AG04450 (cell line): ENCODE data around the gene AGAP9. TPM values are rescaled to one million over a fixed set of nuclear protein-coding genes. Genes with fewer than 3 reads are reported as not detected.
"Not testable (repeated sequence)": the region's sequence is repeated elsewhere in the genome, so short reads cannot be mapped to it uniquely, and the experiment has no call there.

ENCODE experiments used
- CTCF ChIA-PET: fragments of 300-600, 350-600 bp; formaldehyde crosslinking; extraction: SDS; loops from one replicate; lab custom pipeline; 2022; ENCODE audit warnings: antibody characterized with exemption, inconsistent platforms; lab: Charles Lee
- POLR2A ChIA-PET: fragments of 350-600 bp; formaldehyde crosslinking; extraction: SDS; loops from one replicate; lab custom pipeline; 2021; ENCODE audit warnings: antibody characterized with exemption, inconsistent platforms; lab: Yijun Ruan, JAX
- DNase-seq: peaks from one replicate; pipeline ENCODE4 v3.0.0-alpha.2; 2011; ENCODE audit warnings: low read depth, low spot score
- H3K27ac ChIP-seq: one replicate; pipeline ENCODE4 v1.5.1; 2012; ENCODE audit warnings: low read depth, low read length, control low read depth
- H3K27me3 ChIP-seq: one replicate; pipeline ENCODE4 v1.6.0; 2012; ENCODE audit warnings: low read length; ENCODE audit not compliant: control insufficient read depth, insufficient read depth
- H3K4me3 ChIP-seq: 2 replicates; pipeline ENCODE4 v1.5.1; 2011; ENCODE audit warnings: mild to moderate bottlenecking, low read depth, low read length, control low read depth
- H3K9me3 ChIP-seq: 2 replicates; pipeline ENCODE4 v1.5.1; 2012; ENCODE audit warnings: low read length; ENCODE audit not compliant: control insufficient read depth, insufficient read depth
- polyA plus RNA-seq: library from polyadenylated mRNA; depleted of rRNA; stranded (reverse); fragments of >200 nt; gene quantifications from 2 replicates; pipeline ENCODE4 v1.2.3, GENCODE V29; 2011

Gene AGAP9
- polyA plus RNA-seq, 1 experiment: 3.6 TPM

DNA sequence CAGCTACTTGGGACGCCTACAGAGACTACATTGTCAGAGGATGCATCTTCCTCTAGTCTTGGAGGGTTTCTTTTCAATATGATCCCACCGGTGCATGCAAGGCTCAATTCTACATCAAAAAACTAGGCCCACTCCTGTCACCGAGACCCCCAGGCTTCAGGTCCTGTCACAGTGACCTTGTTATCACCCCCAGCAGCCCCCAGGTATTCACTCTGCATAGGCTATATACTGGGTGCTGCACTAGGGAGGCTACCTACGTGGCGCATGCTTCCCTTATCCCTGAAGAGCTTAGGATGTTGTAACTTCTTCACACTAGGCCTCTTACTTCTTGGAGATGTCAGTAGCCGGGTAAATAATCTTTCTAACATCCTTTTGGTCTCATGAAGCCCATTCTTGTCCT lies 31.1 kb upstream of the AGAP9 start:
- H3K27me3 ChIP-seq, H3K4me3 ChIP-seq, DNase-seq, POLR2A ChIA-PET, H3K27ac ChIP-seq, CTCF ChIA-PET, H3K9me3 ChIP-seq: not testable (repeated sequence)

DNA sequence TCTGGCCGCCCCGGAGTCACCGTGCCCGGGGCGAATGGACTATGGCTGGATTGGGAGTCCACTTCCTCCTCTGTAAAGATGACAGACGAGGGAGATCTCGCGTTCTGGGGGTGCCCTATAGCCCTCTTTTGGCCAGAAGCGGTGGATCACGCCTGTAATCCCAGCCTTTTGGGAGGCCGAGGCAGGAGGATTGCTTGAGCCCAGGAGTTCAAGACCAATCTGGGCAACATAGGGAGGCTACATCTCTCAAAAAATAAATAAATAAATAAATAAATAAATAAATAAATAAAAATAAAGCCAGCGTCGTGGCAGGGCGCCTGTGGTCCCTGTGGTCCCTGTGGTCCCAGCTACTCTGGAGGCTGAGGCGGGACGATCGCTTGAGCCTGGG lies 30.4 kb upstream of the AGAP9 start:
- CTCF ChIA-PET, POLR2A ChIA-PET, H3K9me3 ChIP-seq, DNase-seq, H3K27me3 ChIP-seq: not testable (repeated sequence)
- Histone ChIP-seq H3K4me3 (peak overlapping the region; percentile 53), H3K27ac (peak overlapping the region; percentile 75)

DNA sequence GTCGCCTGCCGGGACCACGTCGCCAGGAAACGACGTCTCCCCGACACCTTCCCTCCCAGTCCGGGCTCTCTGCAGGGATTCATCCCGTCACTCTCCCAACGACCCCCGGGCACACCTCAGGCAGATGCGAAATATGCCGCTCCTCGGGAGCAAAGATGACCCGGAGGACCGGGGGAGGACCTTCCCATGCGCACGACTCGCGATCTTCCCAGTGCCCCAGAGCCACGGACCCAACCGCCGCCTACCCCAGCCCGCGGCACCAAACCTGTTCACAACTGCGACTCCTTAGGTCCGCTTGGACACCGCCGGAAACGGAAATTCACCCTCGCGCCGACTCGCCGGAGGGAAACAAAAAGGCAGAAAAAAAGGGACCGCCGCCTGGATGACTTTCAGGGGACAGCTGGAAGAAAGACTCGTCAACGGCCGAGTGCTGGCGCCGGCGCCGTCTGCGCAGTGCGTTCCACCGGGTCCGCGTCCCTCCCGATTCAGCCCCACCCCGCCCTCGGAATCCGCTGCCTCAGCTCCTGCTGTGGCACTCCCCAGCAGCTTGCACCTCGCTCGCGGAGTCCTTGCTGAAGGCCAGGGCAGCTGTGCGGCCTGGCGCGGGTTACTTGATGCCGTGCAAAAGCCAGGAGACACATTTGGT lies 29.9 kb upstream of the AGAP9 start:
- POLR2A ChIA-PET, CTCF ChIA-PET, H3K9me3 ChIP-seq, H3K27me3 ChIP-seq: not testable (repeated sequence)
- peak overlapping the region; percentile 83 for H3K4me3 ChIP-seq
- peak; percentile 23 for DNase-seq
- H3K27ac ChIP-seq: peak overlapping the region; percentile 75

DNA sequence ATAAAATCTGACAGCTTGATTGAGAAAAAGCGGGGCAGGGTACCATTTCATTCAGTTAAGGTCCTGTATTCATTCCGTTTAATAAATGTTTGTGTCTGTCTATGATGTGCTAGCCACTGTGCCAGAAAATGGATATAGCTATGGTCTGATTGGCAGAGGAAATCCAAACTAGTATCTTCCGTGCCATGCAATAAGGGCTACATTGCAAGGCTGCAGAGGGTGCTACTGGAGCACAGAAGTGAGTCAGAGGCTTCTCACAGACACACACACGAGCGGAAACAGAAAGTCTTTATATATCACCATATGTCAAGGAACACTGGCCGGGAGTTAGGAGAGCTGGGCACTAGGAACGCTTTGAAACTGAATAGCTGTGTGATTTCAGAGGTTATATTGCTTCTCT lies 29.3 kb upstream of the AGAP9 start:
- H3K27me3 ChIP-seq, H3K9me3 ChIP-seq, POLR2A ChIA-PET, CTCF ChIA-PET: not testable (repeated sequence)
- H3K4me3 ChIP-seq: peak overlapping the region; percentile 83
- DNase-seq: peak; percentile 32
- H3K27ac ChIP-seq: peak overlapping the region; percentile 75

GRCh38 chr10:47547286-47547685 lies 23.8 kb upstream of the AGAP9 start:
- H3K4me3 ChIP-seq, H3K27ac ChIP-seq, CTCF ChIA-PET, H3K9me3 ChIP-seq, H3K27me3 ChIP-seq, POLR2A ChIA-PET, DNase-seq: not testable (repeated sequence)

DNA sequence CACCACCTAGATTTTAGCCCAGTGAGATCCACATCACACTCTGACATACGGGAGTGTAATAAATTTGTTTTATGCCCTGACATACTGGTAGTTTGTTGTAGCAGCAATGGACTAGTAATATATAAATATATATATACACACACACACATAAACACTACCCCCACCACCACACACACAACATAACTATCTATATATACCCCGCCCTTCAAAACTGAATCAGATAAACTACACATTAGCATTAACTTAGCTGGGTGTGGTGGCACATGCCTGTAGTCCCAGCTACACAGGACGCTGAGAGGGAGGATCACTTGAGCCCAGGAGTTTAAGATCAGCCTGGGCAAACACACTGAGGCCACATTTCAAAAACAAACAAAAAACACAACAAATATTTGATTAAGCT lies 13.0 kb upstream of the AGAP9 start:
- POLR2A ChIA-PET, H3K4me3 ChIP-seq, DNase-seq, CTCF ChIA-PET, H3K27ac ChIP-seq, H3K27me3 ChIP-seq, H3K9me3 ChIP-seq: not testable (repeated sequence)

- DNase-seq, CTCF ChIA-PET, POLR2A ChIA-PET, H3K27ac ChIP-seq, H3K4me3 ChIP-seq, H3K27me3 ChIP-seq, H3K9me3 ChIP-seq: not testable (repeated sequence)
These were observed 21.1 kb downstream of the AGAP9 start for GRCh38 chr10:47502313-47502712.

- H3K4me3 ChIP-seq: not testable (repeated sequence)
These were observed 29.2 kb downstream of the AGAP9 start for GRCh38 chr10:47494226-47494625.

GRCh38 chr10:47491600-47491999 lies 31.8 kb downstream of the AGAP9 start, which contains the start of gene FAM25G:
TSS of gene FAM25G (minus strand) at chr10:47491700. CDS start at chr10:47491674, 26 bp downstream.
- H3K4me3 ChIP-seq, H3K9me3 ChIP-seq, H3K27me3 ChIP-seq, POLR2A ChIA-PET, DNase-seq, CTCF ChIA-PET, H3K27ac ChIP-seq: not testable (repeated sequence)

More at GRCh38 chr10:47494226-47494625, 29.2 kb downstream of the AGAP9 start:
- H3K9me3 ChIP-seq, H3K27me3 ChIP-seq, POLR2A ChIA-PET, CTCF ChIA-PET, DNase-seq, H3K27ac ChIP-seq: not testable (repeated sequence)

DNA sequence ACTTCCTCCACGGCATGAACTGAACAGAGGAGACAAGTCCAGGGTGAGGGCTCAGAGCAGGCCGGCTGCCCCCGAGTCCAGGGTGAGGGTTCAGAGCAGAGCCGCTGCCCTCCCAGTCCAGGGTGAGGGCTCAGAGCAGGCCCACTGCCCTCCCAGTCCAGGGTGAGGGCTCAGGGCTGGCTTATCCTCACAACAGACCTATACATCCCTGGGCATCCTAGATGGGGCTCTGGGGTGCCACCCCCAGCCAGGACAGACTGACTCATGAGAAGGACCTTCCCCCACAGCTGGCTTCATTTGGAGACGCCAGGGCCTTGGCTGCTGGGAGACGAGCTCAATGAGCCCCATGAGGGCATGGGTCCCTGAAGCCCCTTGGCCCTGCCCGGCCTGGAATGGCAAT lies 33.8 kb downstream of the AGAP9 start:
- H3K27me3 ChIP-seq, H3K4me3 ChIP-seq, H3K9me3 ChIP-seq, POLR2A ChIA-PET, DNase-seq, H3K27ac ChIP-seq, CTCF ChIA-PET: not testable (repeated sequence)

DNA sequence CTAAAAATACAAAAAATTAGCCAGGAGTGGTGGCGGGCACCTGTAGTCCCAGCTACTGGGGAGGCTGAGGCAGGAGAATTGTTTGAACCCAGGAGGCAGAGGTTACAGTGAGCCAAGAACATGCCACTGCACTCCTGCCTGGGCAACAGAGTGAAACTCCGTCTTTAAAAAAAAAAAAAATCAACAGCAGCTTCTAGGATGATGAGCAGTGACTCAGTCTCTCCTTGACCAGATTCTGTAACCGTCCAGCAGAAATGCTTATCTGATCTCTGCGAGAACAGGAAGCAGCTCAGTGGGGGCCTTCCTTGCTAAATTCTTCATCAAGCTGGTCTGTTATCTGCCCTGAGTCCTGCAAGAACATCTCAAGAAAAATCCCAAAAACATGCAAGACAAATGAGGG lies 37.5 kb downstream of the AGAP9 start:
- H3K27ac ChIP-seq, CTCF ChIA-PET, H3K4me3 ChIP-seq, H3K9me3 ChIP-seq, H3K27me3 ChIP-seq, POLR2A ChIA-PET: not testable (repeated sequence)
- DNase-seq: peak; percentile 3

GRCh38 chr10:47484786-47485185 lies 38.7 kb downstream of the AGAP9 start:
- H3K27ac ChIP-seq, H3K4me3 ChIP-seq, H3K9me3 ChIP-seq, DNase-seq, CTCF ChIA-PET, POLR2A ChIA-PET, H3K27me3 ChIP-seq: not testable (repeated sequence)
